SK-N-SH treated with all-trans-retinoic acid at 6 μM for 48 hours (cell line): ENCODE results near the gene MERTK.

Source experiments
- GLIS3 ChIP-seq: fragments of 250-450 bp; sonication (Bioruptor Pico); IDR thresholded peaks from 2 replicates; pipeline ENCODE4 v1.5.0; 2020; ENCODE audit warnings: mild to moderate bottlenecking, moderate library complexity
- TCF4 ChIP-seq: fragments of 250-450 bp; sonication (Bioruptor Pico); IDR thresholded peaks from 2 replicates; pipeline ENCODE4 v1.8.0; 2021; ENCODE audit warnings: mild to moderate bottlenecking, moderate library complexity, borderline replicate concordance
- ZNF565 ChIP-seq: fragments of 450-650 bp; formaldehyde crosslinking; conservative IDR thresholded peaks from 2 replicates; pipeline ENCODE4 v1.5.0; 2020; ENCODE audit warnings: low read depth, mild to moderate bottlenecking, moderate library complexity

- no peak for TF ChIP-seq ZNF565 (CRISPR knock-in tag)
- no peak for TF ChIP-seq GLIS3 (CRISPR knock-in tag)
- no peak for TF ChIP-seq TCF4 (CRISPR knock-in tag)
These were observed 66.7 kb downstream of the MERTK start for GRCh38 chr2:111965062-111965461.
